Measurements from ENCODE around the gene UMOD. TPM values are rescaled to one million over a fixed set of nuclear protein-coding genes. Genes with fewer than 3 reads are reported as not detected.

Gene UMOD
- total RNA-seq, 2 experiments from 2014 or later = not detected

- H3K27ac Mint-ChIP-seq = no peak overlapping the region
- H3K36me3 Mint-ChIP-seq (ENCODE audit: low read depth) = no peaks in the 10 kb centered on the region
- H3K27me3 Mint-ChIP-seq = peaks cover 8% of the 10 kb centered on the region
- no peaks in the 10 kb centered on the region for H3K27me3 ChIP-seq (ENCODE audit: control insufficient read depth in 1 of 2, insufficient read depth in 2 of 2, low read length in 2 of 2)
- no peak overlapping the region for H3K4me3 Mint-ChIP-seq
- no peak for DNase-seq
- intact Hi-C loops (cut with DNase I, micrococcal nuclease) = no loop called here
- ATAC-seq (ENCODE audit: poor library complexity) = no peak
- no peaks in the 10 kb centered on the region for H3K4me1 ChIP-seq (ENCODE audit: insufficient read depth, low read length)
- CTCF ChIA-PET = no interaction called here
- POLR2A ChIA-PET = no interaction called here
- no peak for TF ChIP-seq CTCF (IDR thresholded peaks at IDR 0.05)
- H3K27ac ChIP-seq (ENCODE audit: low read depth in 1 of 2, low read length in 2 of 2) = no peak overlapping the region
- no peaks in the 10 kb centered on the region for H3K9me3 ChIP-seq (ENCODE audit: control insufficient read depth in 1 of 2, insufficient read depth in 1 of 2, low read length in 2 of 2)
- H3K4me1 Mint-ChIP-seq (ENCODE audit: low read depth) = no peaks in the 10 kb centered on the region
- no peaks in the 10 kb centered on the region for H3K36me3 ChIP-seq (ENCODE audit: insufficient read depth, low read length)
- H3K4me3 ChIP-seq (ENCODE audit: low read length) = no peak overlapping the region
- no peaks in the 10 kb centered on the region for H3K9me3 Mint-ChIP-seq
Measured at GRCh38 chr16:20306401-20306800, 46.1 kb downstream of the UMOD start.

- peaks cover 0 to 5% of the 10 kb centered on the region in 2 experiments for H3K27me3 ChIP-seq (ENCODE audit: control insufficient read depth in 1 of 2, insufficient read depth in 2 of 2, low read length in 2 of 2)
- H3K4me1 Mint-ChIP-seq (ENCODE audit: low read depth) = no peaks in the 10 kb centered on the region
- intact Hi-C loops (cut with DNase I, micrococcal nuclease) = no loop called here
Measured at GRCh38 chr16:20303012-20303411, 49.5 kb downstream of the UMOD start.

GRCh38 chr16:20302389-20302788 is 50.1 kb downstream of the UMOD start:
- Mint-ChIP-seq H3K36me3 (ENCODE audit: low read depth) (no peaks in the 10 kb centered on the region), H3K4me3 (no peak overlapping the region), H3K4me1 (ENCODE audit: low read depth) (no peaks in the 10 kb centered on the region), H3K9me3 (no peaks in the 10 kb centered on the region), H3K27ac (no peak overlapping the region), H3K27me3 (peaks cover 12% of the 10 kb centered on the region)
- ChIA-PET CTCF (no interaction called here), POLR2A (no interaction called here)
- H3K4me1 ChIP-seq (ENCODE audit: insufficient read depth, low read length) = no peaks in the 10 kb centered on the region
- H3K27ac ChIP-seq (ENCODE audit: low read depth in 1 of 2, low read length in 2 of 2) = no peak overlapping the region
- H3K27me3 ChIP-seq (ENCODE audit: control insufficient read depth in 1 of 2, insufficient read depth in 2 of 2, low read length in 2 of 2) = peaks cover 0 to 5% of the 10 kb centered on the region in 2 experiments
- H3K4me3 ChIP-seq (ENCODE audit: low read length) = no peak overlapping the region
- ATAC-seq (ENCODE audit: poor library complexity) (no peak), DNase-seq (no peak)
- H3K9me3 ChIP-seq (ENCODE audit: control insufficient read depth in 1 of 2, insufficient read depth in 1 of 2, low read length in 2 of 2) = no peaks in the 10 kb centered on the region
- no peaks in the 10 kb centered on the region for H3K36me3 ChIP-seq (ENCODE audit: insufficient read depth, low read length)
- no peak for TF ChIP-seq CTCF (IDR thresholded peaks at IDR 0.05)
- intact Hi-C loops (cut with DNase I, micrococcal nuclease) = no loop called here

More at GRCh38 chr16:20303012-20303411, 49.5 kb downstream of the UMOD start:
- Mint-ChIP-seq H3K4me3 (no peak overlapping the region), H3K9me3 (no peaks in the 10 kb centered on the region), H3K27ac (no peak overlapping the region), H3K27me3 (peaks cover 8% of the 10 kb centered on the region), H3K36me3 (ENCODE audit: low read depth) (no peaks in the 10 kb centered on the region)
- H3K9me3 ChIP-seq (ENCODE audit: control insufficient read depth in 1 of 2, insufficient read depth in 1 of 2, low read length in 2 of 2) = no peaks in the 10 kb centered on the region
- H3K4me3 ChIP-seq (ENCODE audit: low read length) = no peak overlapping the region
- DNase-seq (no peak), ATAC-seq (ENCODE audit: poor library complexity) (no peak)
- no peak overlapping the region for H3K27ac ChIP-seq (ENCODE audit: low read depth in 1 of 2, low read length in 2 of 2)
- no peak for TF ChIP-seq CTCF (IDR thresholded peaks at IDR 0.05)
- H3K36me3 ChIP-seq (ENCODE audit: insufficient read depth, low read length) = no peaks in the 10 kb centered on the region
- ChIA-PET POLR2A (no interaction called here), CTCF (no interaction called here)
- no peaks in the 10 kb centered on the region for H3K4me1 ChIP-seq (ENCODE audit: insufficient read depth, low read length)
